Measurements from ENCODE around the gene PALD1. TPM values are rescaled to one million over a fixed set of nuclear protein-coding genes. Genes with fewer than 3 reads are reported as not detected.
"Not testable (repeated sequence)": the region's sequence is repeated elsewhere in the genome, so short reads cannot be mapped to it uniquely, and the experiment has no call there.

Gene PALD1
- total RNA-seq, 1 donor from 2014 or later, result 120 TPM

DNA sequence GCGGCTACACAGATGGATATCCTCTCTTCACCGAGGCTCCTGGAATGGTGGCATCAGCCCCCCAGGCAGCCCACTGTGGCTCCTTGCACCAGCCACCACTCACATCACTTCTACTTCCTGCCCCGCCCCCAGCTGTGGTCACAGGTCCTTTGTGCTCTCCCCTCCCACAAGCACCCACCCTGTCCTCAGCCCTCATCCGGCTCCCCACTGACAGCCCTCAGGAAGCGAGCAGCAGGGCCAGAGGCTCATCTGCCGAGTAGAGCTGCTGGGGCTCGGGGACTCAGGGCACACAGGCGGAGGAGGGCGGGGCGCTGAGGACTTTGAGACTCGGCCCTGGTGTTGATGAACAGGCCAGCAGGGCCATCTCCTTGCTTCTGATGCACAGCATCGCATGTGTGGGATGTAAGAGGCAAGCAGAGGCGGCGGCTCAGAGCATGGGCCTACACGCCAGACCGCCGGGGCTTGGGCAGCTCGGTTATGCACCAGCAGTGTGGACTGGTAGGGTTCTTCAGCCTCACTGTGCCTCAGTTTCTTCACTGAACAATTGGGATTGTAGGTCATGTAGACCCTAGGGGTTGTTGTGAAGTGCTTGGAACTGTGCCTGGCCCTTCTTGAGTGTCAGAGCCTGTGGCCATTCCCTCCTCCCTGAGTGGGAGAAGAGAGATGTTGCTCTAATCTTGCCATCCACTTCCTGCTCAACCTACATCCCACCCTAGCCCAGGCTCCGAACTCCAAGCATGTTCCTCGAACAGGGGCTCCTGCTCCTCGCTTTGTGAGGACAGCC lies 124.3 kb downstream of the PALD1 start, which contains the start of gene PRF1:
PRF1 (minus strand) TSS at position 77 of the 784 bp plus-strand sequence. CDS start 1,839 bp downstream, outside the sequence.
- DNase-seq (ENCODE audit: low read depth in 2 of 2), result no peak

DNA sequence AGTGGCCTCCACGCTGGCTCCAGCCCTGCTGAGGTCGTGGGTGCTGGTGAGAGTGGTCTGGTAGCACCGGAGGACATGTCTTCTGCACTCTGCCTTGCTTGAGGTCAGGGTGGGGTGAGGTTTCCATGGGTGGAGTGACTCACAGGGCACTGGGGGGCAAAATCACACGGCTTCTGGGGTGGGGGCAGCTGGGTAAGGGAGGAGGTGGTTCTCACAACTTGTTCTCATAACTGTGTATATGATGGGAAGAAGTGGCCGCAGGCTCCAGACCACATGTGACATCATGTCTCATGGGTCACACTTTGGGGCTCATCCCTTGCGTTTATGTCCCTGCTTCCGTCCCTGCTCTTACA lies 124.9 kb downstream of the PALD1 start:
- no peak for DNase-seq (ENCODE audit: low read depth in 2 of 2)

DNA sequence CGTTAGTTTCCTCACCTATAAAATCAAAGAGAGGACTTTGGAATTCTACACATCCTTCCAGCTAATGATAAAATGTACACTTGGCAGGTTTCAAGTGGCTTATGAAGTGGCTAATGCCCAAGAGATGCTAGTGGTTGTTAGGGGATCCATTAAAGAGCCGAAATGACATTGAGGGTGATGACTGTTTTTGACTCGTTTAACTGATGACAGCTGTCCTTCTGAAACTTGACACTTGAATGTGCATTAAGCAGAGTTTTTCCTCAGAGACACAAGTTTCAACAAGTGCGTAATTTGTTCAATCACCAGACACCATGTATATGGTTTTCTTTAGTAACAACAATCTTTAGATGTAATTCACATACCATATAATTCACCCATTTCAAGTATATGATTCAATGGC lies 125.5 kb downstream of the PALD1 start:
- DNase-seq (ENCODE audit: low read depth in 2 of 2), result no peak

DNA sequence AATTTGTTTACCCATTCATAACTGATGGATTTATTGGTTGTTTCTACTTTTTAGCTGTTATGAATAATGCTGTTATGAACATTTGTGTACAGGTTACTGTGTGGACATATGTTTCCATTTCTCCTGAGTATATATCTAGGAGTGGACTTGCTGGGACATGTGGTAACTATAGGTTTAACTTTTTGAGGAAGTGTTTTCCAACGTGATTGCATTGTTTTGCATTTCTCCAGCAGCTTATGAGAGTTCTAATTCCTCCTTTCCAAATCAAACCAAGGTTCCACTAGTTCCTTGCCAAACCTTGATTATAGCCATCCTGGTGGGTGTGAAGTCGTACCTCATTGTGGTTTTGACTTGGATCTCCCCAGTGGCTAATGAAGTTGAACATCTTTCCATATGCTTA lies 126.6 kb downstream of the PALD1 start:
- DNase-seq (ENCODE audit: low read depth in 2 of 2), result no peak

DNA sequence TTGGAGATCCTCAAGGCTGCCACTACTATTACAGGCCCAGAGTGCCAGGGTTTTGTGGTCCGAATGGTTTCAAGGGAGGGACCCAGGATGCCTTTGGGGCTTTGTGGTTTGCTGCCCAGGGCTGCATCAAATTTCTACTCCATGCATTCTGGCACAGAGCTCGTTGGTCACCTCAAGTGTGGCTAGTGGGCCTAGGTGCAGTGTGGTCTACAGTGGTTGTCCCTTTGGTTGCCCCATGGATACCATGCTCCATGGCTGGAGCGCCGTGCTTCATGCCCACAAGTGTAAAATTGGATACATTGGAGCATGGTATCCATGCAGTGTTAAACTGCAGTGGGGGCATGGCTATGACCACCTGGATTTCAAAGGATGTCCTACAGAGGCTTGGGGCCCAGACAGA lies 129.4 kb downstream of the PALD1 start:
- no peak for DNase-seq (ENCODE audit: low read depth in 2 of 2)

DNA sequence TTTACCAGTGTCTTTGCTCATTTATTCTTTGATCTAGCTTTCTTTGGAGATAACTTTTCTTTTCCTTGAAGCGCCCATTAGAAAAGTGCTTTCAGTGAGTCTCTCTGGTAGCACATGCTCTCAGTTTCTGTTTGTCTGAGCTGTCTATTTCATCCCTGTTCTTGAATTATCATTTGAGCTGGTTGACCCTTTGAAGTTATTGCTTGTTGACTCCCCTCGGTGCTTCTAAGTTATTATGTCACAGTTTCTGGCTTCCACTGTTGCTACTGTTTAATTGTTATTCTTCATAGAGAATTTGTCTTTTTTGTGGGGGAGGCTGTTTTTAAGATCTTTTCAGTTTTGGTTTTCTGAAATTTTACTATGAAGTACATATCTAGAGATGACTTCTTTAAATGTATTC lies 135.4 kb downstream of the PALD1 start:
- DNase-seq (ENCODE audit: low read depth in 2 of 2), result no peak

DNA sequence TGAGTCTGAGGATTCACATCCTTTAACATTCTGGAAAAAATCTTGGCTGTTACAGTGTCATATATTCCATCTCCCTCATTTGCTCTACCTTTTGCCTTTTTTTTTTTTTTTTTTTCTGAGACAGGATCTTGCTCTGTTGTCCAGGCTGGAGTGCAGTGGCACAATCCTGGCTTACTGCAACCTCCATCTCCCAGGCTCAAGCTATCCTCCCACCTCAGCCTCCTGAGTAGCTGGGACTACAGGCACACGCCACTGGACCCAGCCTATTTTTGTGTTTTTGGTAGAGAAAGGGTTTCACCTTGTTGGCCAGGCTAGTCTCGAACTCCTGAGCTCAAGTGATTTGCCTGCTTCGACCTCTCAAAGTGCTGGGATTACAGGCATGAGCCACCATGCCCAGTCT lies 135.8 kb downstream of the PALD1 start:
- not testable (repeated sequence) for DNase-seq (ENCODE audit: low read depth in 2 of 2)

DNA sequence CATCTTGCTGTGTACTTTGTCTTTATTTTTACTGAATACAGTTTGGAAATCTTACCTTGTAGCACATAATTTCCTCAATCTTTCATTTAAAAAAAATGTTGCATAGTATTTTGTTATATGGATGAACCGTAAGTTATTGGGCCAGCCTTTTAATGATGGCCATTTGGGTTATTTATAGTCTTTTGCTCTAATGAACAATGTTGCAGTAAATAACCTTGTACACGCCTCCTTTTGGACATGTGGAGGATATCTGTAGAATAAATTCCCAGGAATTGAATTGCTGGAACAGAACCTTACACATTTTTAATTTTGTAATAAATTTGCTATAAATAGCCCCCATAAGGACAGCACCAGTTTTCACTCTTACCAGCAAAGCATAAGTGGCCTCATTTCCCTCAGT lies 136.6 kb downstream of the PALD1 start:
- no peak for DNase-seq (ENCODE audit: low read depth in 2 of 2)

DNA sequence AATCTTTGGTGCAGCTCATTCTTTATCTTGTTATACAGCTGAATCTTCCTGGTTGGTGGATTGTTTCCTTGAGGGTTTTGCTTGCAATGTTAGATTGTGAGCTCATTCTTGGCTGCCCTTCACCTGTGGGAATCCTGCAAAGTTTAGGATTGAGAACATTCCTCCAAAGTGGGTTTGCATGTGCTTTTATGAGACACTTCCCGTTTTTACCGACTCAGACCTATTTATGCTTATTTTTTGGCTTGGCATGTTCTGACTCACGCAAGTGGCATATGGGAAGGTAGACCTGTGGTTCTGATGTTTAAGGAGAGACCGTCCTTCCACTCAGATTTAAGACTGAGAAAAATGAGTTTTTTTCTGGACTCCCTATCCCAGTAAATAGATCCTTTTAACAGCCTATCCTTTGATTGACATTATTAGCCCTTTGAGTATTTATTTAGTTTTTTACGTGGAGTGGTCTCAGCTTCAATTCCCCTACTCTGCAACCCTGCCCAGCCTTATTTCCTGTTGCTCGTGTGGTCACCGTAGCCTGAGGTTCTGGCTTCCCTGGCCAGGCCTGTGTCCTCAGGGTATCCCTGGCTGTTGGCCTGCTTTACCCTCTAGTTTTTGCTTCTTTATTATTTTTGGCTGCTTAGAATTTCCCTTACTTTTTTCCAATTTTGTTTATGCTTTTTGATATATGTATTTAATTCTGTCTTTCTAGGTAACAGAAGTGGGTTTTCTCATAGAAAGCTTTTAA lies 137.4 kb downstream of the PALD1 start:
- peak in 1 of 2 donors; percentile 42 for DNase-seq (ENCODE audit: low read depth in 2 of 2)

DNA sequence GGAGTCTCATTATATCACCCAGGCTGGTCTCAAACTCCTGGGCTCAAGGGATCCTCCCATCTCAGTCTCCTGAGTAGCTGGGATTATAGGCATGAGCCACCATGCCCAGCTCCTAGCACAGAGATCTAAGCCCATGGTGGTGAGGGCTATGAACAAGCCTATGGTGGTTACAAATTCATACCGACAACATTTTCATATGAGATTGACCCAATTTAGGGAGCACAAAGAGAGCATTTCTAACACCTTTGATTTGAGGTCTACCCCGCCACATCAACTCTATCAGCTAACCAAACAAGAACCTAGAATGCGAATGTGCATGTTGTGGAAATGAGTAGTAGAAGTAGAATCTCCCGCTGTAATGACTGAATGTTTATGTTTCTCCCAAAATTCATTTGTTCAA lies 138.2 kb downstream of the PALD1 start:
- no peak for DNase-seq (ENCODE audit: low read depth in 2 of 2)

Other genes with a start within 250 kb of the PALD1 start
- gene PPA1, start 245.3 kb upstream of the PALD1 start, total RNA-seq, result 74.8 and 150 TPM in 2 replicates
- not detected in 2 replicates for gene NPFFR1, start 194.8 kb upstream of the PALD1 start, total RNA-seq
- 1.8 and 3.7 TPM in 2 replicates for gene LRRC20, start 96.1 kb upstream of the PALD1 start, total RNA-seq
- 18.7 and 22.0 TPM in 2 replicates for gene EIF4EBP2, start 74.6 kb upstream of the PALD1 start, total RNA-seq
- gene NODAL, start 37.1 kb upstream of the PALD1 start, total RNA-seq, result not detected in 2 replicates
- not detected in 2 replicates for gene PRF1, start 124.0 kb downstream of the PALD1 start, total RNA-seq
- gene ADAMTS14, start 193.7 kb downstream of the PALD1 start, total RNA-seq, result not detected in 2 replicates